HG02885 (cell line): Measurements from ENCODE around the gene C19orf67.

ENCODE experiments used
- ATAC-seq: cut with Tn5 transposase; IDR thresholded peaks from one replicate; pipeline ENCODE4 v1.9.1; 2021; ENCODE audit warnings: mild to moderate bottlenecking; ENCODE audit not compliant: unreplicated experiment, poor library complexity

Gene C19orf67

GRCh38 chr19:14088634-14089411 is 3.2 kb upstream of the C19orf67 start:
- no peak for ATAC-seq

- ATAC-seq: no peak
Observed at GRCh38 chr19:14086098-14086497, 515 bp upstream of the C19orf67 start.

GRCh38 chr19:14082675-14082960 is 3.0 kb downstream of the C19orf67 start:
- ATAC-seq: no peak

GRCh38 chr19:14081797-14082674 is 3.5 kb downstream of the C19orf67 start:
- peak; percentile 1 for ATAC-seq

DNA sequence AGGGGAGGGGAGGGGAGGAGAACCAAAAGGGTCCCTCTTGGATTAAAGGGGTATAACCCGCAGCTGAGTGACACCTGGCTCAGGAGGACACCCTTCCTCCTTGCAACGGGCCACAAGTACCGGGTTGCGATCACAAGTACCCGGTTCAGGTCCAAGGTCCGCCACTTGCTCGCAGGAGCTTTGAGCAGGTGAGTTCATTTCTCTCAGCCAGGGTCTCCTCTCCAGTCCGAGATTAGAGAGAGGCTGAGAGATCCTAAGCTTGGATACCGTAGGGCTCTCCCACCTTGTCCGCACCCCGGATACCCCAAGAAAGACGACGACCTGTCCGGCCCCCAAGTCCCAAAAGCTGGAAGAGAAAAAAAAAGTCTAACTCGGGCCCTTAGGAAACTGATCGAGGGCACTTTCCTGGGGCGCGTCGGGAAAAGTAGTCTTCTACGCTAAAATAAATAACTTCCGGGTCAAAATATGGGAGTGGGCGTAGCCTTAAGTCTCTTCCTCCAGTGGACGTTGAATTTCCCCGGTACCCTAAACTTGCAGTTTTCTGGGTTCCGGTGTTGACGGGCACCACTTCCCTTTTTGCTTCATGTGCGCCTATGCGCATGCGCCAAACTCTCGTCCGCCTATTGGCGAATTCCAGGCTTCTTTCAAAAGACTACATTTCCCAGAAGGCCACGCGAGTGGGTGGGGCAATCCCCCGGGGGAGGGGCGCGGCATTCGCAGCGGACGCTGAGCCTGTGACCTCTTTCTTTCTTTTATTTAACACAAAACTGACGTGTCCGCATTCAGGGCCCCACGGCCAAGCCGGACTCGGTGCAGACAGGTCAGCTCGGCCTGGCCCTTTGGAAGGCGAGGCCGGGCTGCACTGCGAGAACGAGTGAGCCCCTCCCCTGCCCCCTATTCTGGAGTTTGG is 4.4 kb downstream of the C19orf67 start:
- peak; percentile 89 for ATAC-seq

DNA sequence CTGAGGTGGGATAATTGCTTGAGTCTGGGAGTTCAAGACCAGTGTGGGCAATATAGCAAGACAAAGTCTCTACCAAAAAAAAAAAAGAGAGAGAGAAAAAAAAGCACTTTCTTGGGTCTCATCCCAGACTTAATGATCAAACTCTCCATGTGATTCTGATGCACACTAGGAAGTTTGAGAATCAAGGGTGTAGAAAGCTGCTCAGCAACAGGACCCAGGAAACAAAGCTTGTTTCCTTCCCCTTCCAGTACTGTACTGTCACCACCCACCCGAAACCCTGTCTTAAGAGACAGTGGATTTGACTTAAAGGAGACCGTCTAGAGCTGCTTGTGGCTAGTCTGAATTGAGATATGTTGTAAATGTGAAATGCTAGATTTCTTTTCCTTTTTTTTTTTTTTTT is 7.2 kb downstream of the C19orf67 start:
- no peak for ATAC-seq

- ATAC-seq: no peak
Observed at GRCh38 chr19:14073925-14074838, 11.4 kb downstream of the C19orf67 start.

DNA sequence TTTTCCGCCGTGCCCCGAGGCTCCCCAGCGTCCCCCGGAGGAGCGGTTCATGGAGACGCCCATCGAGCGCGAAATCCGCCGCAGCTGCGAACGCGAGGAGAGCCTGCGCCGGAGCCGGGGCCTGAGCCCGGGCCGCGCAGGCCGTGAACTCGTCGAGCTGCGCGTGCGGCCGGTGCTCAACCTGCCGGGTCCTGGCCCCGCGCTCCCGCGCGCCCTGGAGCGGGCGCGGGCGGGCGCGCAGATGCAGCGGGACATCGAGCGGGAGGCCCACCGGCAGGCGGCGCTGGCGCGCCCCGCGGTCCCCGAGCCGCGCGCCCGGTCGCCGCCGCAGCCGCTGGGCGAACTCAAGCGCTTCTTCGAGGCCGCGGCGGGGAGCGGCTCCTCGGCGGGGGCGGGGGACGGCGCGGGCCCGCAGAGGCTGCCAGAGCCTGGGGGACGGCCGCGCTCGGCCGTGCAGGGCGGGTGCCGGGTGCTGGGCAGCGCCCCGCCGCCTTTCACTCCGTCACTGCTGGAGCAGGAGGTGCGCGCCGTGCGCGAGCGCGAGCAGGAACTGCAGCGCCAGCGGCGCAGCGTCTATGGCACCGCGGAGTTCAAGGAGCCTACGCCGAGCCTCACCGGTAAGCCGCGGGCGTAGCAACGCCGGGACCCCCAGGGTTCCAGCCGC is 12.2 kb downstream of the C19orf67 start:
- ATAC-seq: peak; percentile 63

DNA sequence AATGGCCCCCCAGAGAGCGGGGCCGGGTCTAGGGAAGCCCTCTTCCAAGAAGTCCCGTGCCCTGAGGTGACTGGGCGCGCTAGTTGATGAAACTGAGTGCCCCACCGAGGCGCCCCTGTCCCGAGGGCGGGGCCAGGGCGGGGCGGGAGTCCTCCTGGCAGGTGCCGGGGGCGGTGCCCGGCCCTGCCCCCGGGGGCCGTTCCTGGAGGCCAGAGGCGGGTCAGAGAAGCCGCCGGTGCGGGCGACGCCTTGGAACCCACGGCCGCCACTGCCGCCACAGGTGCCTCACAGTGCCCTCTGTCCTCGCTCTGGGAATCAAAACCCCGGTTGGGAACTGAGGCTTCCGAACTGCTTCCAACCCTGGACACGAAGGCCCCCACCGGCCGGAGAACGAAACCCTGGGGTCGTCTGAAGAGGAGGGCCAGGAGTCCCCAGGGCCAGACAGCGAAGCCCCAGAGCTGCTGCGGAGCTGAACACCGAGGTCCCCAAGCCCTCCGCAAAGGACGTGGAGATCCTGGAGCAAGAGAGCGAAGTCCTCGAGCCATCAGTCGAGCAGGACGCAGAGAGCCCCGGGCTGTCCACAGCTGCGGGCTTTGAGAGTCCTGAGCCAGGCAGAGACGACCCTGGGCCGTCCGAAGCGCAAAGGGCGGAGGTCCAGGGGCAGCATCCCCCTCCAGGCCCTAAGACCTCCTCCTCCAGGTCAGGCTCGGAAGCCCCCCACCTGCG is 12.9 kb downstream of the C19orf67 start, which contains the start of gene MISP3:
MISP3 (plus strand) TSS at position 252 of the 726 bp plus-strand sequence. CDS start 524 bp downstream, outside the sequence.
- ATAC-seq: peak; percentile 13

GRCh38 chr19:14070268-14071050 is 15.1 kb downstream of the C19orf67 start:
- ATAC-seq: no peak

DNA sequence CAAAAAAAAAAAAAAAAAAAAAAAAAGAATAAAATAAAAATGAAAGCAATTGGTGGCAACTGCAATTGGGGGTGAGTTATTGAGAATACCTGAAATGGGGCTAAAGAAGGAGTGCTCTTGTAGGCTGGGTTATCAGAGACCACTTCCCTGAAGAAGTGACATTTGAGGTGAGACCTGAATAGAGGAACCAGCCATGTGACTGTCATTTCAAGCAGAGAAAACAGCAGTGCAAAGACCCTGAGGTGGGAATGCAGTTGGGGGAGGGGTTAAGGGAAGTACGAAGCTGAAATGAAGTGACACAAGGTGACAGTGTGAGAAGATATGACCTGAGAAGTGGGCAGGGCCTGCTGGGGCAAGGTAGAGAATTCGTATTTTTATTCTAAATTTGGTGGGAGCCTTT is 19.4 kb downstream of the C19orf67 start:
- no peak for ATAC-seq

DNA sequence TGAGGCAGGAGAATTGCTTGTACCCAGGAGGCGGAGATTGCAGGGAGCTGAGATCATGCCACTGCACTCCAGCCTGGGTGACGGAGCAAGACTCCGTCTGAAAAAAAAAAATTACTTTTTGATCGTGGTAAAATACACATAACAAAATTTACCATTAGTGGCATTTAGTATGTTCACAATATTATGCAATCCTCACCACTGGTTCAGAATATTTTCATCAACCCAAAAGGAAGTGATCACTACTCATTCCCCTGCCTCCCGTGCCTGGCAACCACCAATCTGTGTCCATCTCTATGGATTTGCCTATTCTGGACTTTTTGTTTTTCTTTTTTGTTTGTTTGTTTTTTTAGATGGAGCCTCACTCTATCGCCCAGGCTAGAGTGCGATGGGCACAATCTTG is 22.5 kb downstream of the C19orf67 start:
- ATAC-seq: no peak

DNA sequence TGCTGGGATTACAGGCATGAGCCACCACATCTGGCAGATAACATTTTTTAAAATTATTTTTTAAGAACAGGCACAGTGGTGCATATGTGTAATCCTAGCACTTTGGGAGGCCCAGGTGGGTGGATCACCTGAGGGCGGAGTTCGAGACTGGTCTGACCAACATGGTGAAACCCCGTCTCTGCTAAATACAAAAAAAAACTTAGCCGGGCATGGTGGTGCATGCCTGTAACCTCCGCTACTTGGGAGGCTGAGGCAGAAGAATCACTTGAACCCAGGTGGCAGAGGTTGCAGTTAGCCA is 23.1 kb downstream of the C19orf67 start:
- no peak for ATAC-seq

GRCh38 chr19:14061751-14062557 is 23.6 kb downstream of the C19orf67 start, which contains the start of gene PALM3:
Gene PALM3, minus strand, starts transcription at chr19:14062076. Its CDS starts 96 bp downstream, at chr19:14061980.
- no peak for ATAC-seq

DNA sequence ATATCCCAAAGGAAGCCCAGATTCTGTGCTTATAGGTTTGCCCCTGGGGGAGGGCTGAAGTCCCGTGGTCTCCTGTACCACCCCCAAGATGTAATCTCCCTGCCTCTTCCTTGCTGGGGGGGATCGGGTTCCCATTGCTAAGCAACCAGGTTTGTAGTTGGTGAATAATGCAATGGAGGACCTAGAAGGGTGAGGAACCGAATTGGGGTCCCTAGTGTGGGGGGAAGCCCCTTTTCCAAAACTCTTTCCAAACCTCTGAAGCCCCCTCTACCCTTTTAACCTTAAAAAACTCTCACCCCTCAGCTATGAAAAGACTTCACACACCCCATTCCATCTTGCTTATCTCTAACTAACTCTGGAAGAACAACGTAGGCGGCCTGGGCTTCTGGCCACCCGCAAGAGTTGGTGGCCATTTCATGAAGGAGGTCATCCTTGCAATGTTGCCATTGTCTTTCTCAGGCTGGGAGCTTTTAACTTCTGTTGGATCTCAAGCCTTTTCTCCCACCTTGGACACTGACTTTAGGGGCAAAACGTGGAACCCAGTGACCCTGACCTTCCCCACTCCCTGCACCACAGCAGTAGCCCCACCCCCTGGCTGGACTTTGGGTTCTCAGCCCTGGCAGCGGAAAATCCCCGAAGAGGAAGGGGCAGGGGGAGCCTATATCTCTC is 24.4 kb downstream of the C19orf67 start:
- ATAC-seq: no peak

GRCh38 chr19:14059652-14060155 is 25.9 kb downstream of the C19orf67 start:
- no peak for ATAC-seq
